NCI-H128 (cell line): ENCODE results near the gene TRIM6.
"Not testable (repeated sequence)": the region's sequence is repeated elsewhere in the genome, so short reads cannot be mapped to it uniquely, and the experiment has no call there.

Source experiments
- DNase-seq: peaks from one replicate; lab custom pipeline; 2025; ENCODE audit not compliant: unreplicated experiment; lab: John Stamatoyannopoulos, UW

TRIM6 gene, protein sequence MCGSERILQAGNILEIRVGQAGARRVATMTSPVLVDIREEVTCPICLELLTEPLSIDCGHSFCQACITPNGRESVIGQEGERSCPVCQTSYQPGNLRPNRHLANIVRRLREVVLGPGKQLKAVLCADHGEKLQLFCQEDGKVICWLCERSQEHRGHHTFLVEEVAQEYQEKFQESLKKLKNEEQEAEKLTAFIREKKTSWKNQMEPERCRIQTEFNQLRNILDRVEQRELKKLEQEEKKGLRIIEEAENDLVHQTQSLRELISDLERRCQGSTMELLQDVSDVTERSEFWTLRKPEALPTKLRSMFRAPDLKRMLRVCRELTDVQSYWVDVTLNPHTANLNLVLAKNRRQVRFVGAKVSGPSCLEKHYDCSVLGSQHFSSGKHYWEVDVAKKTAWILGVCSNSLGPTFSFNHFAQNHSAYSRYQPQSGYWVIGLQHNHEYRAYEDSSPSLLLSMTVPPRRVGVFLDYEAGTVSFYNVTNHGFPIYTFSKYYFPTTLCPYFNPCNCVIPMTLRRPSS

DNA sequence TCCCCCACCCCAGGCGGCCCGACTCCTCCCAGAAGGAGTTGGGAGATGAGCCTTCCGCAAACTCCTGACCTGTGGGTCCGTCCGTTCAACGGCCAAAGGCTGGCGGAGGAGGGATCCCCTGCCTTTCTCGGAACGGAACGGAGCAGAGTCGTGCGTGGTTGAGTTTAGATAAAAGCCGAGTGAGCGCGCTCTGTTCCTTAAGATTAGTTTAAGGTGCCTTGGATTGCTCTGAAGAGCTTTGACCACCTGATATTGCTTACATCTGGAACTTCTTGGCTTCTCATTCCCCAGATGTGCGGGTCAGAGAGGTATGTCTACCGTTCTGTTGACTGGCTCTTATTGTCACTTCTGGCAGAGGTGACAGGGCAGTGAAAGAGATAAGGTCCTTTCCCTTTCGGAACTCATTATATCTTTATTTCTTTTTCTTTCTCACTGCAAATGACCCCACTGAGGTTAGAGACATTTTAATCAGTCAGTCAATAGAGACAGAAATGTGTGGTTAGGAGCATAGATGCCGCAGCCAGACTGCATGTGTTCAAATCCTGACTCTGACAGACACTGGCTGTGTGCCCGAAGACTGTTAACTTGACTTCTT lies at the start of gene TRIM6:
Gene TRIM6 (plus strand): TSS at position 31 of the 595 bp plus-strand sequence. CDS start 261 bp downstream, at position 292.
- no peak for DNase-seq

DNA sequence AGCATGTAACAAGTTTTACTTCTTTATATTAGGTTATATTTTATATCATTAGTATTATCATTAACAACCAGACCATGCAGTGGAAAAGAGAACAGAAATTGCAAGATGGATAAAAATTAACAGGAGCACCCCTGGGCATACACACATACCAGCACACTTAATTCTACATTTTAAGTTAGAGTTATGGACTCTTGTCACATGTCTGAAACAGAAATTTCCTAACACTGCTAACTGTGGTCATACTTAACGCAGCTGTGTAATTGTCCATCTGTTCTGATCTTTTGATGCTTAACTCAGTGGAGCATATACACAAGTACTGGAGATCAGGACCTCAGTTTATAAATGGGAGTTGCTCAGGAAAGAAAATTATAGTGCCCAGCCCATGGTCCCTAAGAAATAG lies 48.5 kb upstream of the TRIM6 start:
- no peak for DNase-seq

DNA sequence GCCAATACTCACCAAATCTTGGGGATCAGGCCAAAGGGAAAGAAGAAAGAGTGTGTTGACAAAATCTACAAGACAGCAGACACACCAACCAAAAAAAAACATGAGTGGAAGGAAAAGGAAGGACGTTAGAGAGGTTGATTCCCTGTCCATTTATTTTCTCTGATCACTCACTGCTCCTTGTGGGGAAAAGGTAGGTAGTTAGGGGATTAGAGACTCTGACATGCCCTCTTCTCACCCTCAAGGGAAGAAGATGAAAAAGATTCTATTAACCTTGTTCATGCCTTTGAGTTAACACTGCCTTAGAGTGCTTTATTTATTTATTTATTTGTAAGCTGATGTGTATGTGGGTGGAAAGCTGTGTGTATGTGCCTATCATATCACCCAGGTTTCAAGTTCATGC lies 48.0 kb upstream of the TRIM6 start, which contains the start of gene OR52H1:
Gene OR52H1 (minus strand): TSS at position 101 of the 400 bp plus-strand sequence. CDS start 3,035 bp downstream, outside the sequence.
- no peak for DNase-seq

DNA sequence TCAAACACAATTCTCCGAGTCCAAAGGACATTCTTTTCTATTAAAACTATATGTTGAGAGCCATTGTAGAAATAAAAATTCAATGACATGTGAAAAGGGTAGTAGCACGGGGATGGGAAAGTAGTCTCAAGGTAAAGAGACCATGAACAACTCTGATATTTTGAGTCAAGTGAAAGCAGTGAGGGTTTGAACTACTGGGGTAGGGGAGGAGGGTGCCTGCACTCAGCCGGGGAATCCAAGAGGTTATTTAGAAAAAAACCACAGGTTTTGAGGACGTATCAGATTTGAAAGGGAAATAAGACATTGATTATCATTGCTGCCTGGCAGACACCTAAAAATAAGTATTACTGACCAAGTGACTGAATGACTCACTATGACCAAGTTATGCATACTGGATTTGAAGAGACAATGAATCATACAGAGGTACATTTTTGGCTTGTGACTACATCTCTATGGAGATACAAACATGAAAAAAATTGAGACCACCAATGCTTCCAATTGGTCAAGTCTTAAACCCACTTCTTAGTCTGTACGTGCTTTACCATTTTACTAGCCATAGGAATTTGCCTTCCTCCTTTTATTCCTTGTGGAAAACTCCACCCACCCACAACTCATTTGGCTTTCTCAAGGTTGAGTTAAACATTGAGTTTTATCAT lies 45.9 kb upstream of the TRIM6 start:
- no peak for DNase-seq

DNA sequence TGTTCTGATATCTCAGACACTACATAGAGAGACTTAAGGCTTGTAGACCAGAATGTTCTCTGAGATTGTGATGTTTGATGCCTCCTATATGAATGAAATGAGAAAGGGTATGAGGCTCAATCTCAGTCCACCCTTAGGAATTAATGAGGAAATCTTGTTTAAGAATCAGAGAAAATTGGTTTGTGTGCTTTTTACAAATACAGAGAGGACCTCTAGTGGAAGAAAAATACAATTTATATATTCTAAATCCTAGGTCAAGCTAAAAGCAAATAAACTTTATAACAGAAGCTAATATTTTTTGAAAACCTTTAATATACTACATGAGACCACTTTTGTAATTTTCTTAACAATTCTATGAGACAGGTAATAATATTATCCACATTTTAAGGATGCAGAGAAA lies 43.1 kb upstream of the TRIM6 start:
- no peak for DNase-seq

DNA sequence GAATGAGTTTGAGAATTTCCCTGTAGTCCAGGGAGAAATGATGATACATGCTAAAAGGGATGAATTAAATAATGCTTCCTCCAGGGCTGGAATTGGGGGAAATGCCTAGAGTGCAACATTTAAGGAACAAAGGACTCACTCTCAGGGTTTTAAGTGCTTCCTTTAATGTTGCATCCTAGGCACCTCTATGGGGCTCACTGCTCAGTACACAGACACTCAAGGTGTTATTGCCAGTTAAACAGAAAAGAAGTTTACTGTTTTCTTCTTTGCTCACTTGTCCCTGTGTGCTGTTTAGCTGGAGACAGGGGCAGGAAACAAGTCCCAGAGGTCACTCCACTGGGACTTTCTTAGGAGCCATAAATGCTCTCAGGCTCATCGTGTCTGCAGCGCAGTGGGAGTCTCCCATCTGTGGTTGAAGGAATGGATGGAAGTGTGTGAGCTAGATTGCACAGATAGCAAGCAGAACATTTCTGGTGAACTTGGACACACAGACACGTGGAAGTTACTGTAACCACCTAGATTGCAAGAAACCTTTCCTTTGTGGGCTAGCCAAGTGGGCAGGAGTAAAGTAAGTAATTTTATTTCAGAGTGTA lies 39.7 kb upstream of the TRIM6 start:
- DNase-seq: no peak

DNA sequence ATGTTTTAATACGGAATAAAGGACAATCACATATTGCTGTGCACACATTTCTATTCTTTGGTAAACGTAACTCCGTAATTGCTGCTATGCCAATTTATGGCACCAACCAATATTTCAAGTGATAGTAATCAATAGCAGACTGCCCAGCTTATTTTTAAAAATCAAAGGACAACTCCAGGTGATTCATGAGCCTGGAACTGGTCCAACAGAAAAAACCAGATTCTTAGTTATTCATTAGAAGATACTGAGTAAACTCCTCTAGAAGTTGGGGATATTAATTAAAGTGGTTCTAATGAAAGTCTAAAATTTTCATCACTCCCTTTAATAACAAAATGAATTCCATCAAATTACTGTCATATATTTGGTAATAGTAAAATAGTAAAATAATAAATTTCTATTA lies 38.7 kb upstream of the TRIM6 start:
- no peak for DNase-seq

DNA sequence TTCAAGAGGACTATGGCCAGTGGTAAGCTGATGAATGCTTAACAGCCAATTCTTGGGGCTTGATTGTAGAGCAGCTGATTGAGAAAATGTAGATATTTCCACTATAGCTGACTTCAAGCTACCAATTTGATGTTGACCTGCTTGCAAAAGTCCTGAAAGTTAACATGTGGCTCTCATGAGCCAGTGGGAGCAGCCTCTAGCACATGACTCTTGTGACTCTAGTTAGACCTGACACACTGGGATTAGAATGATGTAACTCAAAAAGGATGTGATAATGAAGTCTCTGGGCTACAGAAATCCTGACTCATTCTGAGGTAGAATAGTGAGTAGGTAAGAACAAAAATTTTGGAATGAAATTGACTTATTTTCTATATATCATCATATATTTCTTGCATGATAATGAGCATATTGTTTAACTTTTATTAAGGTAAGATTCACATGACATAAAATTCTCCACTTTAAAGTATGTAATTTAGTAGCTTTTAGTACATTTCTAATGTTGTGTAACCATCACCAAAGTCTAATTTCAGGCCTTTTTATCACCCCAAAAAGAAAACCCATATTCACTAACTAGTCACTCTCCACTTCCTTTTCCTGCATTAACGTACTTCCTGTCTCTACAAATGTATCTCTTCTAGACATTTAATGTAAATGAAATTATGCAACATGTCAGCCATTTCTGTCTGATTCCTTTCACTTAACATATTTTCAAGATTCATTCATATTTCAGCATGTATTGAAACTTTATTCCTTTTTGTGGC lies 32.0 kb upstream of the TRIM6 start:
- no peak for DNase-seq

DNA sequence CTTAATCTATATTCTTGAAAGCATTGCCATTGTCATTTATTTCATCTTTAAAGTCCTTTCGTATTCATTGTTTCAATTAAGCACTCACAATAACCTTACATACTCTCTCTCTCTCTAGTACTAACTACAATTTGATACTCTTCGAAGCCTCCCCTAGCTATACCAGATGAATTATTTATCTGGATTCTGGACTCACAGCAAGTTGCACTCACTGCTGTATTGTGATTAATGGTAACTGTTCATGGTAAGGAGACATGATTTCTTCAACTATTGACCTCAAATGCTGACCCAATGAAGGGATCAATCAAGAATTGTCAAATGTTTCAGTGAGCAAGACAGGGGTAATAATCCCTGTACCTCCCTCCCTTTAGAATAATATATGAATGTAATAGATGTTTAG lies 21.8 kb upstream of the TRIM6 start:
- no peak for DNase-seq

DNA sequence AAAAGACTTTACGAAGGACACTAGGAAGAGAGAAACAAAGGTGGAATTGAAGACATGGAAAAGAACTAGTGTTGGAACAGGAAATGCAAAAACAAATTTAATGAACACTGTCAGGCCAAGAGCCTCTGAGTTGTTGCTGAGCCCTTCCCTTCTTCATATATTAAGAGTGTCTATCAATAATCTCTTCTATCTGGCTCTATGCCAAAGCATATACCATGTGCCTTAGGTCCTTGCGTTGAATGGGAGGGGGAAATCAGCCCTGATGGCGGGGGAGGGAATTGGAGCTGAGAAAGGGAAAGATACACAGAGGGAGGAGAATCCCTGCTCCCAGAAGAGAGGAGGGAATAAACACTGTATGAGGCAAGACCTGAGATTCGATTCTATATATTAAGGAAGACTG lies 21.3 kb upstream of the TRIM6 start:
- DNase-seq: no peak

DNA sequence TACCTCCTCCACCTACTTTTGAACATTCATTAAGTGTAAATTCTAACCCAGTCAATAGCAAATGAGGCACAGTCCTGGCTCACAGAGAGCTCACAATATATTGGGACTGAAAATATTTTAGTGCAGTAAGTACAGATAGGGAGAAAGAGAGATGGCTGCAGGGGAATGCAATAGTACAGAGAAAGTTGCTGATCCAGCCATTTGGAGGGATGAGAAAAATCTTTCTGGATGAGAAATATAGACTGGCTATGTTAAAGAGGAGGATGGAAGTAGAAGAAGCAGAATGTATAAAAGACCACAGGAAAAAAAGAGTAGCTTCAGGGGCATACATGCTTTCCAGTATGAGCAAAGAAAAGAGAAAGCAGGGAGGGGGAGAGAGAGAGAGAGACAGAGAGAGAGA lies 19.3 kb upstream of the TRIM6 start:
- no peak for DNase-seq

DNA sequence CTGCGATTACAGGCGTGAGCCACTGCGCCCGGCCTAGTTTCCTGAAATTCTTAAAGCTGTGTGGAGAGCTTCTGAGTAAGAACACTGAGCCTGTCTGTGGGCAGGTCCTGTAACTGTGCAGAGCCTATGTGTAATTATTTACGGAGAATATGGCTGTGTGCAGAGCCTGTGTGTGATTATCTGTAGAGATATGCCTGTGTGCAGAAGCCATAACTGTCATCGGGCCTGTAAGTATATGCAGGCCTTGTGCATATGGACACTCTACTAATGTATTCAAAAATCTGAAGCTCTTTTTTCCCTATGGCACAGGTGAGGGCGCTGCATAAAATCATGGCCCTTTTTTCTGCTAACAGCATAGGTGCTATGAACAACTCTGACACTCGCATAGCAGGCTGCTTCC lies 15.9 kb upstream of the TRIM6 start, which contains the start of gene OR52B6:
Gene OR52B6 (plus strand): TSS at position 301 of the 400 bp plus-strand sequence. CDS start 0 bp downstream, at position 301.
- no peak for DNase-seq

DNA sequence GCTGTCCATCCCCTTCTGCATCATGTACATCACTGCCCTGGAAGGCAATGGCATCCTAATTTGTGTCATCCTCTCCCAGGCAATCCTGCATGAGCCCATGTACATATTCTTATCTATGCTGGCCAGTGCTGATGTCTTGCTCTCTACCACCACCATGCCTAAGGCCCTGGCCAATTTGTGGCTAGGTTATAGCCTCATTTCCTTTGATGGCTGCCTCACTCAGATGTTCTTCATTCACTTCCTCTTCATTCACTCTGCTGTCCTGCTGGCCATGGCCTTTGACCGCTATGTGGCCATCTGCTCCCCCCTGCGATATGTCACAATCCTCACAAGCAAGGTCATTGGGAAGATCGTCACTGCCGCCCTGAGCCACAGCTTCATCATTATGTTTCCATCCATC lies 15.4 kb upstream of the TRIM6 start:
- DNase-seq: no peak

DNA sequence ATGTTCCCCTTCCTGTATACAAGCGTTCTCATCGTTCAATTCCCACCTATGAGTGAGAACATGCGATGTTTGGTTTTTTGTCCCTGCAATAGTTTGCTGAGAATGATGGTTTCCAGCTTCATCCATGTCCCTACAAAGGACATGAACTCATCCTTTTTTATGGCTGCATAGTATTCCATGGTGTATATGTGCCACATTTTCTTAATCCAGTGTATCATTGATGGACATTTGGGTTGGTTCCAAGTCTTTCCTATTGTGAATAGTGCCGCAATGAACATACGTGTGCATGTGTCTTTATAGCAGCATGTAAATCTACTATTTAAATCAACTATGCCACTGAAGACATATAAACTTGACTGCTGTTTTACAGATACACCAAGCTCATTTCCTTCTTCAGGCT lies 12.0 kb upstream of the TRIM6 start:
- not testable (repeated sequence) for DNase-seq

DNA sequence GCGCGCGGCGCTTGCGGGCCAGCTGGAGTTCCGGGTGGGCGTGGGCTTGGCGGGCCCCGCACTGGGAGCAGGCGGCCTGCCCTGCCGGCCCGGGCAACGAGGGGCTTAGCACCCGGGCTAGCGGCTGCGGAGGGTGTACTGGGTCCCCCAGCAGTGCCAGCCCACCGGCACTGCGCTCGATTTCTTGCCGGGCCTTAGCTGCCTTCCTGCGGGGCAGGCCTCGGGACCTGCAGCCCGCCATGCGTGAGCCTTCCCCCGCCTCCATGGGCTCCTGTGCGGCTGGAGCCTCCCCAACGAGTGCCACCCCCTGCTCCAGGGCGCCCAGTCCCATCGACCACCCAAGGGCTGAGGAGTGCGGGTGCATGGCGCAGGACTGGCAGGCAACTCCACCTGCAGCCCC lies 6.5 kb upstream of the TRIM6 start:
- not testable (repeated sequence) for DNase-seq

DNA sequence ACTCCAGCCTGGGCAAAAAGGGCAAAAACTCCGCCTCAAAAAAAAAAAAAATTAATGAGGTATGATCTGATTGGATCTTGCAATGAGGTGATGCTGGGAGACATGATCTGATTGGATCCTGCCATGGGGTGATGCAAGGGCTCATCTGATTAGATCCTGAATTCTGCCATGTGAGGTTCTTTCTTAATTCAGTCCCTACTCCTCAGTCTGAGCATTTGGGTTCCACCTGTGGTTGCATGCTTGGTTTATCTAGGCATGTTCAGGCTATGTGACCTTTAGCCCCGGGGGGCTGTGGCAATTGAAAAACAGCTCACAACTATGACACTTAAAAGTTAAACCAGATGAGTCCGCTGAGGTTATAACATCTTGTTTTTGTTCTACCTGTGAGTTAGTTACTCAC lies 4.8 kb upstream of the TRIM6 start:
- DNase-seq: no peak

DNA sequence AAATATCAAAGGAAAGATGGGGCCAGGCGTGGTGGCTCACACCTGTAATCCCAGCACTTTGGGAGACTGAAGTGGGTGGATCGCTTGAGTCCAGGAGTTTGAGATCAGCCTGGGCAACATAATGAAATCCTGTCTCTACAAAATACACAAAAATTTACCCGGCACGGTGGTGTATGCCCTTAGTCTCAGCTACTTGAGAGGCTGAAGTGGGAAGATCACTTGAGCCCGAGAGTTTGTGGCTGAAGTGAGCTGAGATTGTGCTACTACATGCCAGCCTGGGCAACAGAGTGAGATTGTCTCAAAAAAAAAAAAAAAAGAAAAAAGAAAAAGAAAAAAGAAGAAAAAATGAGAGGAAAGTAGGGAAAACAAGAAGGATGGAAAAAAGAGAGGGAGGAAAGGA lies 3.8 kb upstream of the TRIM6 start:
- DNase-seq: no peak

DNA sequence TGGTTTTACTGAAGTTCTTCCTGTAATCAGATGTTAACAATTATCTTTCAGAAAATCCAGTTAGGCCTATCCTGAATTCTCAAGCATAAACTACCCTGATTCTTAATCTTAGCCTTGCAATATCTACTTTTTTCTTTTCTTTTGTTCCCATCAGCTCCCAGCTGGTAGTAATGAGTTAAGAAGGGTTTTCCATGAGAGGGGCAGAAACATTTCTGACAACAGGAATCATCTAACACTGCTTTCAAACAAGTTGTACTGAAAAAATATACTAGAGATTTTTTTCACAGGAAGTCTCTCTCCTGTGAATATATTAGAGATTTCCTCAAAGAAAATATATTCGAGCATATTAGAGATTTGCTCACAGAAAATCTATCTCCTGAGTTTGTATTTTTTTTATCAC lies 3.3 kb upstream of the TRIM6 start:
- no peak for DNase-seq

DNA sequence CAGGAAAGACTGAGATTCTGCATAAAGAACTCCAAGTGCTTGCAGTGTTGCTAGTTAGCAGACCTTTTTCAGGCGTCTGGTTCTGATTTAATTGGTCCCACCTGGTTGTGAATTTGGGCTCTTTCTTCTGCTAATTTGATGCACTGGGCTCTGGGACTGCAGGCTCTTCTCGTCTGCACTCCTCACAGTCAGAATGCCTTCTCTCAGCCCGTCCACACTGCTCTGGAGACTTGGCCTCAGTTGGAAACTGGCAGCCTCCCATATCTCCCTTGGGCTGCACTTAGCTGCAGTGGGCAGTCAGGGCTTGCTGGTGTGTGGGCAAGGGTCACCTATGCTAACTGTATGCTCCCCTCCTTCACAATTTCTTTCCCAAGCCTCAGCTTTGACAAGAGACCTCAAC lies 1.5 kb downstream of the TRIM6 start:
- DNase-seq: no peak

DNA sequence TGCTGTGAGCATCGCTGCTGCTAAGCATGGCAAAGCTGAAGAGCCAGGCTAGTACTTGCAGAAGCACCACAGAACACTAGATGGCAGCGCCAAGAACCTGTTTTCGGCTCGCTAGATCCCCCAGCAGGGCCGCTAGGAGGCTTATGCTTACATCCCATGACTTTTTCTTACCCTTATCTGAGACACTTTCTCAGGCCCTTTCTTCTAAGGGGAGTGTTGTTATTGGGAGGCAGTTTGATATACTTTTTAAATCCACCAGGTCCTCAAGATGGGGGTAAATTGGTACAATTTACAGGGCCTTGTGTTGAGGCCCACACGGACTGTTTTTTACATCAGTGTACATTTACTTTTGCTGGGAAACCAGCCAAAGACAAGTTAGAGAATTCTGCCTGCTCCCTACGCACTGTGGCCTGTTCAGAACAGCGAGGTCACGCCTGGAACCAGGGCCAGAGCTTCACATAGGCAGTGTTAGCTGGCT lies 4.0 kb downstream of the TRIM6 start:
- no peak for DNase-seq
